LNCaP clone FGC (cell line): ENCODE measurements around the gene CFDP1.
"Not testable (repeated sequence)": the region's sequence is repeated elsewhere in the genome, so short reads cannot be mapped to it uniquely, and the experiment has no call there.

Experiments used
- DNase-seq: peaks from one replicate; pipeline ENCODE4 v3.0.0-alpha.2; 2011; ENCODE audit warnings: low read depth
- H3K4me3 ChIP-seq: 2 replicates; pipeline ENCODE4 v1.5.1; 2011; ENCODE audit warnings: mild to moderate bottlenecking, low read depth, low read length, control low read depth
- CTCF ChIP-seq: IDR thresholded peaks from 2 replicates; pipeline ENCODE4 v1.5.1; 2012; ENCODE audit warnings: mild to moderate bottlenecking; ENCODE audit not compliant: control insufficient read depth, insufficient read depth; ENCODE audit errors: extremely low read depth

Gene CFDP1

GRCh38 chr16:75273054-75273925 is 160.0 kb downstream of the CFDP1 start:
- no peak for TF ChIP-seq CTCF

DNA sequence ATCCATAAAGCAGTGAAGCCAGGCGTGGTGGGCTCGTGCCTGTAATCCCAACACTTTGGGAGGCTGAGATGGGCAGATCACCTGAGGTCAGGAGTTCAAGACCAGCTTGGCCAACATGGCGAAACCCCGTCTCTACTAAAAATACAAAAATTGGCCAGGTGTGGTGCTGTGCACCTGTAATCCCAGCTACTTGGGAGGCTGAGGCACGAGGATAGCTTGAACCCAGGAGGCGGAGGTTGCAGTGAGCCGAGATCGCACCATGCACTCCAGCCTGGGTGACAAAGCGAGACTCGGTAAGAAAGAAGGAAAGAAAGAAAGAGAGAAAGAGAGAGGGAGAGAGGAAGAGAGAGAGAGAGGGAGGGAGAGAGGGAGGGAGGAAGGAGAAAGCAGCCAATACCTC is 160.7 kb downstream of the CFDP1 start:
- not testable (repeated sequence) for H3K4me3 ChIP-seq, DNase-seq

More at GRCh38 chr16:75273054-75273925, 160.0 kb downstream of the CFDP1 start:
- DNase-seq: no peak
- H3K4me3 ChIP-seq: no peak overlapping the region

DNA sequence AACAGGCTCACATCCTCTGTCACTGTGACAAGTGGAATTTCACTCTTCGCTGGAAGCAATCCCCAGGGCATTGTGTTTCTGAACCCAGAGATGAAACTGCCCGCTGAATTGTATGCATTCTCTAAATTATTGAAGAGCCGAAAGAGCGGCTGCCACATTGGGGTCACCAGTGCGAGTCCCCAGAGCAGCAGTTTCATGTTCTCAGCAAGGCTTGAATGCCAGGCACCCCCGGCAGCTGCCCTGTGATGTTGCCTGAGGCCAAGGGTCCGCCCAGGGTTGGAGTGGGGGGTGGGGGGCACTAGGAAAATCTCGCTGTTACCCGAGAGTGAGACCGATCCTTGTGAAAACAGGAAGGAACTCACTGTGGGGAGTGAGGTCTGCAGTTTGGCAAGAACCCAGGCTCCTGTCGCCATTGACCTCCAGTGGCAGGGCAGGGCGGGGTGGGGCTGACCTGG is 161.2 kb downstream of the CFDP1 start:
- DNase-seq: no peak
- no peak for TF ChIP-seq CTCF
- H3K4me3 ChIP-seq: no peak overlapping the region

DNA sequence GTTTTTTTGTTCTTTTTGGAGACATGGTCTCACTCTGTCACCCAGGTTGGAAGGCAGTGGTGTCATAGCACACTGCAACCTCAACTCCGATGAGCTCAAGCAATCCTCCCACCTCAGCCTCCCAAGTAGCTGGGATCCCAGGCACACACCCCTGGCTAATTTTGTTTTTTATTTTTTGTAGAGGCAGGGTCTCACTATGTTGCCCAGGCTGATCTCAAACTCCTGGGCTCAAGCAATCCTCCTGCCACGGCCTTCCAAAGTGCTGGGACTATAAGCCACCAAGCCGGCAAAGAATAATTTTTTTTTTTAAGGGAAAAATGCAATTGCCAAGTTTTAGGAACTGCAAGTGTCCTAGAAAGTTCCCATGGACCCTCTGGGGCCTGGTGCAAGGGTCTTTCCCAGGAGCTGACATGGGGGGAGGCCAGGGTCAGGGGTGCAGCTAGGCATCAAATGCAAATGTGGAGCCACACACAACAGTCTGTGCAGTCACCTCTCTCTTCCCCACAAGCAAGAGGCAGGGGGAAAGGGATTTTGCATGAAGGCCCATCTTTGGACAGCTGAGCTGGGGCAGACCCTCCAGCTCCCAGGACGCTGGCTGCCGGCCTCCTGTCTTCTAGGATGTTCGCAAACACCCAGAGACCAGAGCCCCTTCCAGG is 161.7 kb downstream of the CFDP1 start:
- H3K4me3 ChIP-seq: no peak overlapping the region
- TF ChIP-seq CTCF: no peak
- DNase-seq: no peak

GRCh38 chr16:75269358-75269757 is 163.9 kb downstream of the CFDP1 start:
- not testable (repeated sequence) for DNase-seq, H3K4me3 ChIP-seq

GRCh38 chr16:75267631-75268264 is 165.6 kb downstream of the CFDP1 start:
- TF ChIP-seq CTCF: no peak
- no peak for DNase-seq
- no peak overlapping the region for H3K4me3 ChIP-seq

- no peak for TF ChIP-seq CTCF
- peak overlapping the region; percentile 93 for H3K4me3 ChIP-seq
- DNase-seq: no peak
These were observed 166.3 kb downstream of the CFDP1 start for GRCh38 chr16:75266738-75267630.
